HG02588 (cell line): ENCODE results near the gene SLC6A20.
"Not testable (repeated sequence)": the region's sequence is repeated elsewhere in the genome, so short reads cannot be mapped to it uniquely, and the experiment has no call there.

Source experiments
- ATAC-seq: cut with Tn5 transposase; IDR thresholded peaks from one replicate; pipeline ENCODE4 v1.9.1; 2021; ENCODE audit warnings: mild to moderate bottlenecking, moderate library complexity; ENCODE audit not compliant: unreplicated experiment

Gene SLC6A20

GRCh38 chr3:45761831-45762230 lies 34.5 kb downstream of the SLC6A20 start:
- ATAC-seq = no peak

- no peak for ATAC-seq
Measured at GRCh38 chr3:45760878-45761711, 35.2 kb downstream of the SLC6A20 start.

- no peak for ATAC-seq
Measured at GRCh38 chr3:45759851-45760250, 36.5 kb downstream of the SLC6A20 start.

- no peak for ATAC-seq
Measured at GRCh38 chr3:45758871-45759270, 37.5 kb downstream of the SLC6A20 start.

- not testable (repeated sequence) for ATAC-seq
Measured at GRCh38 chr3:45757141-45757540, 39.2 kb downstream of the SLC6A20 start.

- ATAC-seq = no peak
Measured at GRCh38 chr3:45756055-45756454, 40.3 kb downstream of the SLC6A20 start.

GRCh38 chr3:45754461-45754860 lies 41.9 kb downstream of the SLC6A20 start:
- no peak for ATAC-seq

- no peak for ATAC-seq
Measured at GRCh38 chr3:45753095-45753494, 43.2 kb downstream of the SLC6A20 start.

GRCh38 chr3:45751537-45752242 lies 44.6 kb downstream of the SLC6A20 start:
- no peak for ATAC-seq

GRCh38 chr3:45749880-45750279 lies 46.5 kb downstream of the SLC6A20 start:
- ATAC-seq = no peak

- ATAC-seq = not testable (repeated sequence)
Measured at GRCh38 chr3:45749036-45749600, 47.2 kb downstream of the SLC6A20 start.

GRCh38 chr3:45748068-45748467 lies 48.3 kb downstream of the SLC6A20 start:
- ATAC-seq = no peak

- ATAC-seq = no peak
Measured at GRCh38 chr3:45746777-45747622, 49.3 kb downstream of the SLC6A20 start.

GRCh38 chr3:45746165-45746776 lies 50.1 kb downstream of the SLC6A20 start:
- no peak for ATAC-seq

- no peak for ATAC-seq
Measured at GRCh38 chr3:45742461-45743089, 53.8 kb downstream of the SLC6A20 start.

GRCh38 chr3:45741742-45742460 lies 54.4 kb downstream of the SLC6A20 start:
- no peak for ATAC-seq

- ATAC-seq = no peak
Measured at GRCh38 chr3:45741247-45741646, 55.1 kb downstream of the SLC6A20 start.

- ATAC-seq = no peak
Measured at GRCh38 chr3:45739991-45740390, 56.3 kb downstream of the SLC6A20 start.

GRCh38 chr3:45737234-45737633 lies 59.1 kb downstream of the SLC6A20 start:
- no peak for ATAC-seq
